ENCODE results near the gene NR2E3. TPM values are rescaled to one million over a fixed set of nuclear protein-coding genes. Genes with fewer than 3 reads are reported as not detected.

NR2E3 gene
- not detected in 2 replicates for total RNA-seq

GRCh38 chr15:71810256-71811035 lies at the start of gene NR2E3:
TSS of gene NR2E3 (plus strand) at chr15:71810554. CDS start at chr15:71810744, 190 bp downstream.
- H3K9me3 Mint-ChIP-seq = no peaks in the 10 kb centered on the region
- TF ChIP-seq CTCF (IDR thresholded peaks at IDR 0.05) = no peak
- CTCF ChIA-PET = no interaction called here
- H3K4me3 Mint-ChIP-seq = no peak within 1 kb of the TSS
- H3K36me3 Mint-ChIP-seq (ENCODE audit: low read depth) = no peaks in the 10 kb centered on the region
- intact Hi-C loops (cut with micrococcal nuclease) = no loop called here
- POLR2A ChIA-PET = no interaction called here
- no peak for ATAC-seq (ENCODE audit: low read depth)
- no peaks in the 10 kb centered on the region for H3K27me3 Mint-ChIP-seq
- H3K4me1 Mint-ChIP-seq = no peaks in the 10 kb centered on the region
- no peak for DNase-seq
- H3K27ac Mint-ChIP-seq = no peak within 1 kb of the TSS

DNA sequence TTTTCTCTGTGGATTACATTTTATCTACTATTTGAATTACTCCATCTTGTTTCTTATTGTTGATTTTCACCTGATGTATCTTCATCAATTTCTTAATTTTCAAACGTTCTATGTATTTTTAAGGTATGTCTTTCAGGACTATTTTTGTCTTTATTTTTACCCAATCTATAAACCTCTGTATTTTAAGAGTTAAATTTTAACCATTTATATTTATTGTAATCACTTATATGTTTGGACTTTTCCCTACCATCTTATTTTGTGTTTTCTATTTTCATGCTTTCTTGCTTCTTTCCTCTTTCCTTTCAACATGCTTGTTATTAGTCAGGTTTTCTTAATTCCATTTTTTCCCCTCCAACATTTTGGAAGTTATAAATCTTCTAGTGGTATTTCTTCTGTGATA lies 49.5 kb upstream of the NR2E3 start:
- Mint-ChIP-seq H3K4me3 (no peak overlapping the region), H3K27me3 (peaks cover 8% of the 10 kb centered on the region), H3K27ac (no peak overlapping the region), H3K36me3 (ENCODE audit: low read depth) (no peaks in the 10 kb centered on the region), H3K9me3 (peaks cover 12% of the 10 kb centered on the region), H3K4me1 (no peaks in the 10 kb centered on the region)
- ChIA-PET CTCF (no interaction called here), POLR2A (no interaction called here)
- ATAC-seq (ENCODE audit: low read depth) (no peak), DNase-seq (no peak)
- no peak for TF ChIP-seq CTCF (IDR thresholded peaks at IDR 0.05)
- intact Hi-C loops (cut with micrococcal nuclease) = no loop called here

DNA sequence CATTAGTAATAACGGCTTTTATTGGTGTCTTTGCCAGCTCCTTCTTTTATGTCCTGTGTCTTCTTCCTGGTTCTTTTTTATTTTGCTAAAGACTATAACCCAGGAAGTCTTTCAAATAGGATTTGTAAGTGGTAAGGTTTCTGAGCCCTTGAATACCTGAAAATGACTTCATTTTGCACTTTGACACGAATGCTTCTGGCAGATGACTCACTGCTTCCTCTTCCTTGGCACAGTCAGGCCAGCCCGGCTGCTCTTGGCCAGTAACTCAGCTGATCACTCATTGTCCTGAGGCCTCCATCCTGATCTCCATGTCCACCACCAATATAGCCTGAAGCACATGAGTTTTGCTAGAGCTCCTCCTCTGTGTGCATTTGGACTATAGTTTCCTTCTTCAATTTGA lies 48.7 kb upstream of the NR2E3 start:
- TF ChIP-seq CTCF (IDR thresholded peaks at IDR 0.05) = no peak
- DNase-seq (no peak), ATAC-seq (ENCODE audit: low read depth) (no peak)
- Mint-ChIP-seq H3K4me1 (no peaks in the 10 kb centered on the region), H3K4me3 (no peak overlapping the region), H3K9me3 (peaks cover 12% of the 10 kb centered on the region), H3K36me3 (ENCODE audit: low read depth) (no peaks in the 10 kb centered on the region), H3K27ac (no peak overlapping the region), H3K27me3 (peaks cover 4% of the 10 kb centered on the region)
- intact Hi-C loops (cut with micrococcal nuclease) = no loop called here
- ChIA-PET POLR2A (no interaction called here), CTCF (no interaction called here)

DNA sequence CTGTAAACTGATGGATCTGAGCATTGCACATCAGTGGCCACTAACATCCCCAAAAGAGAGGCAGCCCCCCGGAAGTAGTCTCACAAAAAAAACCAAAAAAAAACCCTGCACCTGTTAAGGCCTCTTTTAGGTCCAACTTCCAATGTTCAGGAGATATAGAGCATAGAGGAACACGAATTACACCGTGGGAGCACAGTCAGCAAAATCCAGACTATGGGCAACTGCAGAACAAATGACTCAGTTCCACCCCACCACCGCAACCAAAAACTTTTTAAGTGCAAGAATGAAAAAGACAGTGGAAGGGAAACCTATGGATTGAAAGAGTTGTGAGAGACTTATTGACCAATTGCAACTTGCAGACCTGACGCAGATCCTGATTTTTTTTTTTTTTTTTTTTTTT lies 42.2 kb upstream of the NR2E3 start:
- TF ChIP-seq CTCF (IDR thresholded peaks at IDR 0.05) = no peak
- ChIA-PET CTCF (no interaction called here), POLR2A (no interaction called here)
- H3K9me3 Mint-ChIP-seq = no peaks in the 10 kb centered on the region
- no peak for DNase-seq
- H3K36me3 Mint-ChIP-seq (ENCODE audit: low read depth) = no peaks in the 10 kb centered on the region
- no peaks in the 10 kb centered on the region for H3K4me1 Mint-ChIP-seq
- no peak for ATAC-seq (ENCODE audit: low read depth)
- no peak overlapping the region for H3K4me3 Mint-ChIP-seq
- peaks cover 6% of the 10 kb centered on the region for H3K27me3 Mint-ChIP-seq
- intact Hi-C loops (cut with micrococcal nuclease) = no loop called here
- H3K27ac Mint-ChIP-seq = no peak overlapping the region

DNA sequence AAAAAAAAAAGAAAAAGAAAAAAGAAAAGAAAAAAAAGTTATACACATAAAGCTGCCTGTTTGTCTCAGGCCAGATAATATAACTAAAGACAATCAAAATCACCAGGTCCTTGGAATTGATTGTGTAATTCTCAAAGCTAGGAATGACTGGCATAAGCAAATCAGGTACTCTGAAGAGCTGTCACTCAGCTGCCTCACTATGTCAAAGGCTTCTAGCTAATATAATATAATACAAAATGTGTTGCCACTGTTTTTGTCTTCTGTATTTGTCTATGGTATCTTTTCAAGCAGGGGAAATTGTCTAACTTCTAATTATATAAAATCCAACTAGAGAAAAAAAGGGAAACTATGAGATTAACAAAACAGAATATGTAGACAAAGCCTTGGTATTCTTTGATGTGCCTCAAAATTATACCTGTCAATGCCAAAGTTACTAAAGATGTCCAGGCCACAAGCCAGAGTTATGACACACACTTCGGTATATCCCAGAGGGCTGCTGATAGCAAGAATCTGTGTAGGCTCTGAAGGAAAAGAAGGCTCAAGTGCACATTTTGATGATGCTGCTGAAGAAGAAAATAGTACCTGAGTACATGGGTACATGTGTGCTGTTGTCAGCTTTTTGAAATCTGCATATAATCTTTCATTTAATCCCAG lies 37.0 kb upstream of the NR2E3 start:
- Mint-ChIP-seq H3K36me3 (ENCODE audit: low read depth) (no peaks in the 10 kb centered on the region), H3K4me3 (no peak overlapping the region), H3K27ac (no peak overlapping the region), H3K27me3 (no peaks in the 10 kb centered on the region), H3K4me1 (no peaks in the 10 kb centered on the region), H3K9me3 (no peaks in the 10 kb centered on the region)
- intact Hi-C loops (cut with micrococcal nuclease) = no loop called here
- DNase-seq (no peak), ATAC-seq (ENCODE audit: low read depth) (no peak)
- ChIA-PET POLR2A (no interaction called here), CTCF (interaction anchor here (0.7 to 2.0 kb wide), 2 partner anchors 8 to 383 kb away, joined by 4 to 8 read pairs; no protein-coding TSS in a partner anchor)
- TF ChIP-seq CTCF (IDR thresholded peaks at IDR 0.05) = no peak
